A549 (cell line): ENCODE results near the gene PXYLP1. TPM values are rescaled to one million over a fixed set of nuclear protein-coding genes. Genes with fewer than 3 reads are reported as not detected.

ENCODE experiments used
- ATAC-seq, 2 experiments: fragments of 200-7000 bp in 1 of 2; fragments of >200 bp in 1 of 2; cut with Nextera tagmentation in 1 of 2; cut with Tn5 transposase in 1 of 2; 3 replicates each; pipeline versions ENCODE4 v1.8.0 to v1.9.1; 2018 to 2020; ENCODE audit warnings: mild to moderate bottlenecking in 1 of 2, moderate library complexity in 1 of 2
- CTCF ChIA-PET: fragments of 300-600 bp; sonication (Branson Sonifier 250); formaldehyde crosslinking; extraction: SDS; loops from one replicate; lab custom pipeline; 2021; ENCODE audit warnings: antibody characterized with exemption, inconsistent platforms; lab: Yijun Ruan, JAX
- POLR2A ChIA-PET: fragments of 350-600 bp; formaldehyde crosslinking; extraction: SDS; loops from one replicate; lab custom pipeline; 2021; ENCODE audit warnings: antibody characterized with exemption, inconsistent platforms; lab: Yijun Ruan, JAX
- DNase-seq, 2 experiments: peaks; one replicate each; pipeline versions ENCODE4 v3.0.0 to v3.0.0-alpha.2; 2011 to 2016; ENCODE audit warnings: low read depth in 1 of 2, low spot score in 1 of 2
- FAIRE-seq: peaks from 2 replicates; lab custom pipeline; 2011; peaks lifted over from hg19 to GRCh38; lab: Jason Lieb, UNC
- H3K27ac ChIP-seq, 2 experiments: fragments of >200 bp; sonication (Bioruptor Twin); formaldehyde crosslinking; 3 replicates each; pipeline ENCODE4 v1.5.1; 2016 to 2017
- H3K4me1 ChIP-seq: fragments of >200 bp; sonication (Bioruptor Twin); formaldehyde crosslinking; 3 replicates; pipeline ENCODE4 v1.6.1; 2016
- H3K4me2 ChIP-seq: fragments of >200 bp; sonication (Bioruptor Twin); formaldehyde crosslinking; 3 replicates; pipeline ENCODE4 v1.6.1; 2016
- H3K4me3 ChIP-seq: fragments of >200 bp; sonication (Bioruptor Twin); formaldehyde crosslinking; 3 replicates; pipeline ENCODE4 v1.5.1; 2016
- H3K9me3 ChIP-seq: fragments of >200 bp; sonication (Bioruptor Twin); formaldehyde crosslinking; 3 replicates; pipeline ENCODE4 v1.6.1; 2016
- CHD4 ChIP-seq: fragments of 200-600 bp; sonication (generic); IDR thresholded peaks from 2 replicates; pipeline ENCODE4 v1.6.1; 2016; ENCODE audit warnings: antibody characterized with exemption, mild to moderate bottlenecking, borderline replicate concordance
- HOXA7 ChIP-seq: fragments of 250-450 bp; sonication (Bioruptor Pico); IDR thresholded peaks from 2 replicates; pipeline ENCODE4 v1.5.0; 2020; ENCODE audit warnings: mild to moderate bottlenecking, moderate library complexity
- TP53 ChIP-seq: fragments of 250-450 bp; sonication (Bioruptor Pico); IDR thresholded peaks from 2 replicates; pipeline ENCODE4 v1.5.0; 2021; ENCODE audit warnings: mild to moderate bottlenecking, moderate library complexity
- WGBS: methylation state at CpG from one replicate; pipeline ENCODE4 v1.1.6; 2017; ENCODE audit errors: missing lambda C conversion rate; 5-methylcytosine and 5-hydroxymethylcytosine counted together
- polyA plus RNA-seq, 4 experiments: library from polyadenylated mRNA; depleted of rRNA in 3 of 4; stranded (reverse); fragments of >200 nt; fragmentation: RNase III in 1 of 4; extraction: RNeasy Plus Mini Kit Qiagen cat#74134 plus additional on column Dnase treatment in 1 of 4; gene quantifications; 2 replicates in 3 of 4; 3 replicates in 1 of 4; pipeline ENCODE4 v1.2.3, GENCODE V29; 2011 to 2017
- TF ChIP-seq, protein P1 (sequence below): fragments of >200 bp; sonication (Bioruptor Twin); formaldehyde crosslinking; IDR thresholded peaks from 3 replicates; pipeline ENCODE4 v1.5.1; 2016

The PXYLP1 gene
- polyA plus RNA-seq, 2 of the 4 experiments (the other 2 are of a cell fraction): 8.0 to 11.7 TPM

DNA sequence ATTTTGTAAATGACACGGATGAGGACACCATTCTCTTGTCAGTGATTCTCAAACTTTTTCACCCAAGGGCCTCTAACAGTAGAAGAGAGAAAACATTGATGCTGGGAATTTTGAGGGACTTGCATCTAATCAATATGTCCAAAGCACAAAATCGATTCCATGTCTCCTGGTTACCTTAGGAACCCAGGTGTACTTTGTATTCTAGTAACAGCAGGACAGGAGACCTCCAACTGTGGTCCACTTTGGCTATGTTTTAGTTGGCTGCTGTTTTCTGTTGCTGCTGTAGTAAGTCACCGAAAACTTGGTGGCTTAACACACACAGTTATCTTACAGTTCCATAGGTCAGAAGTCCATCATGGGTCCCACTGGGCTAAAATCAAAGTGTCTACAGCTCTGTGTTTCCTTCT lies 112.2 kb downstream of the PXYLP1 start:
- Histone ChIP-seq H3K9me3 (peaks cover 4% of the 10 kb centered on the region; the same call in 1 of the 3 replicates), H3K27ac (peak overlapping the region in 1 of 2 experiments; percentile 11; a peak in 1 of 6 replicates), H3K4me2 (no peak overlapping the region), H3K4me3 (no peak overlapping the region), H3K4me1 (peaks cover 16% of the 10 kb centered on the region)
- no peak for ATAC-seq
- POLR2A ChIA-PET: no interaction called here
- DNase-seq: no peak
- CTCF ChIA-PET: interaction anchor here (1.1 to 3.3 kb wide), 5 partner anchors 17 to 111 kb away, joined by 3 to 14 read pairs (median 6); no protein-coding TSS in a partner anchor
- no peak for FAIRE-seq
- TF ChIP-seq CHD4 (no peak), HOXA7 (CRISPR knock-in tag) (no peak), TP53 (CRISPR knock-in tag) (no peak)
- TF ChIP-seq, protein P1, sequence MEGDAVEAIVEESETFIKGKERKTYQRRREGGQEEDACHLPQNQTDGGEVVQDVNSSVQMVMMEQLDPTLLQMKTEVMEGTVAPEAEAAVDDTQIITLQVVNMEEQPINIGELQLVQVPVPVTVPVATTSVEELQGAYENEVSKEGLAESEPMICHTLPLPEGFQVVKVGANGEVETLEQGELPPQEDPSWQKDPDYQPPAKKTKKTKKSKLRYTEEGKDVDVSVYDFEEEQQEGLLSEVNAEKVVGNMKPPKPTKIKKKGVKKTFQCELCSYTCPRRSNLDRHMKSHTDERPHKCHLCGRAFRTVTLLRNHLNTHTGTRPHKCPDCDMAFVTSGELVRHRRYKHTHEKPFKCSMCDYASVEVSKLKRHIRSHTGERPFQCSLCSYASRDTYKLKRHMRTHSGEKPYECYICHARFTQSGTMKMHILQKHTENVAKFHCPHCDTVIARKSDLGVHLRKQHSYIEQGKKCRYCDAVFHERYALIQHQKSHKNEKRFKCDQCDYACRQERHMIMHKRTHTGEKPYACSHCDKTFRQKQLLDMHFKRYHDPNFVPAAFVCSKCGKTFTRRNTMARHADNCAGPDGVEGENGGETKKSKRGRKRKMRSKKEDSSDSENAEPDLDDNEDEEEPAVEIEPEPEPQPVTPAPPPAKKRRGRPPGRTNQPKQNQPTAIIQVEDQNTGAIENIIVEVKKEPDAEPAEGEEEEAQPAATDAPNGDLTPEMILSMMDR: no peak
- WGBS: 61% methylated on average over 3 of the region's 3 CpGs

Other genes with a start within 250 kb of the PXYLP1 start
- 0.03 TPM in 1 of 2 replicates, not detected in the other for gene SPSB4, start 180.5 kb upstream of the PXYLP1 start, polyA plus RNA-seq (2011; rRNA removed)
- gene SPSB4, start 180.5 kb upstream of the PXYLP1 start, polyA plus RNA-seq (2017; fragmentation: RNase III; extraction: RNeasy Plus Mini Kit Qiagen cat#74134 plus additional on column Dnase treatment): 0.04 to 0.05 TPM (median 0.05 TPM) in 3 replicates
- 110 and 141 TPM in 2 replicates for gene ZBTB38, start 136.7 kb downstream of the PXYLP1 start, polyA plus RNA-seq (2011; rRNA removed)
- gene ZBTB38, start 136.7 kb downstream of the PXYLP1 start, polyA plus RNA-seq (2017; fragmentation: RNase III; extraction: RNeasy Plus Mini Kit Qiagen cat#74134 plus additional on column Dnase treatment): 70.5 to 80.7 TPM (median 72.0 TPM) in 3 replicates